ENCODE measurements around the gene CSMD2. TPM values are rescaled to one million over a fixed set of nuclear protein-coding genes. Genes with fewer than 3 reads are reported as not detected.

Gene CSMD2
- total RNA-seq, 4 donors from 2014 or later: 0.16 to 1.00 (median 0.27) TPM; not detected in 1

DNA sequence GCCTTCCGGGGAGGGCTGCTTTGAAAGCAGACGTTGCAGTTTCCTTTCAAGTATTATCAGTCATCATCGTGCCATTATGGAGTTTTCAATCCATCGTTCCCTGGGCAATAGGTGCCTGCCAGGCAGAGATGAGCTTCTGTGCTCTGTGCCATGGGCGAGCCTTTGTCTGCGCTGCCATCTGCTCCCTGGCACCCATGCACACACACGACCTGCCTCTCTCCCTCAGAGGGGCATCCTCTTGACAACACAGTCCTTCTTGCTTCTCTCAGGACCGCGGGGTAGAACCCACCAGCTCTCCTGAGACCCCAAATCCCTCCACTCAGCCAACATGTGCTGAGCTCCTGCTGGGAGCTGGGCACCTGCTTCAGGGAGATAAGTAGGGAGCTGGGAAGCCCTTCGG lies 151.9 kb downstream of the CSMD2 start:
- TF ChIP-seq EP300 (IDR thresholded peaks at IDR 0.05; ENCODE audit: low read depth): no peak
- TF ChIP-seq, protein P1, sequence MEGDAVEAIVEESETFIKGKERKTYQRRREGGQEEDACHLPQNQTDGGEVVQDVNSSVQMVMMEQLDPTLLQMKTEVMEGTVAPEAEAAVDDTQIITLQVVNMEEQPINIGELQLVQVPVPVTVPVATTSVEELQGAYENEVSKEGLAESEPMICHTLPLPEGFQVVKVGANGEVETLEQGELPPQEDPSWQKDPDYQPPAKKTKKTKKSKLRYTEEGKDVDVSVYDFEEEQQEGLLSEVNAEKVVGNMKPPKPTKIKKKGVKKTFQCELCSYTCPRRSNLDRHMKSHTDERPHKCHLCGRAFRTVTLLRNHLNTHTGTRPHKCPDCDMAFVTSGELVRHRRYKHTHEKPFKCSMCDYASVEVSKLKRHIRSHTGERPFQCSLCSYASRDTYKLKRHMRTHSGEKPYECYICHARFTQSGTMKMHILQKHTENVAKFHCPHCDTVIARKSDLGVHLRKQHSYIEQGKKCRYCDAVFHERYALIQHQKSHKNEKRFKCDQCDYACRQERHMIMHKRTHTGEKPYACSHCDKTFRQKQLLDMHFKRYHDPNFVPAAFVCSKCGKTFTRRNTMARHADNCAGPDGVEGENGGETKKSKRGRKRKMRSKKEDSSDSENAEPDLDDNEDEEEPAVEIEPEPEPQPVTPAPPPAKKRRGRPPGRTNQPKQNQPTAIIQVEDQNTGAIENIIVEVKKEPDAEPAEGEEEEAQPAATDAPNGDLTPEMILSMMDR (IDR thresholded peaks at IDR 0.05): no peak
- TF ChIP-seq POLR2A (IDR thresholded peaks at IDR 0.05): no peak
- TF ChIP-seq POLR2AphosphoS5 (IDR thresholded peaks at IDR 0.05): no peak
- H3K9me3 ChIP-seq: no peaks in the 10 kb centered on the region
- WGBS, 2 donors (ENCODE audit: low coverage in 1 of 2): 69 to 71% methylated on average over 4 to 10 of the region's 10 CpGs
- no peak overlapping the region for H3K27ac ChIP-seq
- H3K36me3 ChIP-seq: no peaks in the 10 kb centered on the region
- H3K4me1 ChIP-seq: no peaks in the 10 kb centered on the region
- H3K27me3 ChIP-seq: no peaks in the 10 kb centered on the region
- intact Hi-C loops (cut with DNase I; ENCODE audit: low total_unique reads): no loop called here
- in situ Hi-C loops (cut with MboI; ENCODE audit: low pct_ligation_motif_present in 1 of 4, low pct_unique_long_range_greater_than_20kb in 1 of 4, low sequenced_read_pairs in 3 of 4): no loop called here
- DNase-seq: no peak
- H3K4me3 ChIP-seq: no peak overlapping the region

DNA sequence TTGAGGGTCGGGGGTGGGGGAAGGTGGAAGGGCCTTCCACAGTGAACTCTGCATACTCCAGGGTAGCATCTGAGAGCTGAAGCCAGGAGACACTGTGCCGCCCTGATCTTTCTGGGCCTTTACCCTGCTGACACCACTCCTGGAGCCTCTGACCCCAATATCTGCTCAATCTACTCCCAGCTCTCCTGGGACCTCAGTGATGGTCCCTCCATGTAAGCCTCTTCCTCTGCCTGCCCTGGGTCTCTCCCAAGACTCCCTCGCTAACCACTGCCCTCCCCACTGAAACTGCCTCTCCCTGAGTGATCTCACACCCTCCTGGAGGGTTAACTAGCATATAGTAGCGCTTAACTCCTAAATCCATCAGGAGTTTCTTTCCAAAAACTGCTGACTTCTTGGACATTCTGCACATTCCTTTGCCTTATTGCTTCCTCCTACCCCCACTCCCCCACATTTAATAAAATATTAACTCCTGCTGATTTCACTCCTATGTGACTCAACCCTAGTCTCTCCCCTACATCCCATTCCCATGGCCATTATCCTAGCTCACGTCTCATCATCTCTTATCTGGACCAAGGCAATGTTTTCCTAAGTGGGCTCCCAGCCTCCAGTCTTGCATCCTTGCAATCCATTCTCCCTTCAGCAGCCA lies 155.6 kb downstream of the CSMD2 start:
- intact Hi-C loops (cut with DNase I; ENCODE audit: low total_unique reads): no loop called here
- 75 to 76% methylated on average over 4 to 5 of the region's 5 CpGs for WGBS, 2 donors (ENCODE audit: low coverage in 1 of 2)
- Histone ChIP-seq H3K27ac (no peak overlapping the region), H3K36me3 (no peaks in the 10 kb centered on the region), H3K4me1 (no peaks in the 10 kb centered on the region), H3K27me3 (no peaks in the 10 kb centered on the region), H3K4me3 (no peak overlapping the region), H3K9me3 (no peaks in the 10 kb centered on the region)
- in situ Hi-C loops (cut with MboI; ENCODE audit: low pct_ligation_motif_present in 1 of 4, low pct_unique_long_range_greater_than_20kb in 1 of 4, low sequenced_read_pairs in 3 of 4): no loop called here
- no peak for TF ChIP-seq POLR2A (IDR thresholded peaks at IDR 0.05)
- TF ChIP-seq POLR2AphosphoS5 (IDR thresholded peaks at IDR 0.05): no peak
- TF ChIP-seq, protein P1 (IDR thresholded peaks at IDR 0.05): no peak
- no peak for DNase-seq

DNA sequence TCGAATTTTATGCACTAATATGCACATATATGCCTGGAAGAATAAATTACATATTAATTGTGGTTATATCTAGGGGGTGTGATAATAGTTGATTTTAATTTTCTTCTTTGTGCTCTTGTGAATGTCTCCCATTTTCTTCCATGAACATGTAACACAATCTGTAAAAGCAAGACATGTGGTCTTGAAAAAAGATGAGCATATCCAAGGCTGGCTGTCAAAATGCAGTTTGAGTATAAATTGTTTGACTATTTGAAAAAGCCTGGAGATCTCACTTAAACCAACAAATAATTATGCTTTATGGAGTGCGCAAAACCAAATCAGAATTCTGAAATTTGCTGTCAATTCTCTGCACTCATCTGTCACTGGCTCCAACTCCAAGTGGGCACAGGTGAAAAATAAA lies 157.3 kb downstream of the CSMD2 start:
- Histone ChIP-seq H3K4me1 (no peaks in the 10 kb centered on the region), H3K27ac (no peak overlapping the region), H3K4me3 (no peak overlapping the region), H3K36me3 (no peaks in the 10 kb centered on the region), H3K9me3 (no peaks in the 10 kb centered on the region), H3K27me3 (no peaks in the 10 kb centered on the region)
- 63 to 64% methylated on average over 2 of the region's 2 CpGs for WGBS, 2 donors (ENCODE audit: low coverage in 1 of 2)
- in situ Hi-C loops (cut with MboI; ENCODE audit: low pct_ligation_motif_present in 1 of 4, low pct_unique_long_range_greater_than_20kb in 1 of 4, low sequenced_read_pairs in 3 of 4): no loop called here
- TF ChIP-seq POLR2AphosphoS5 (IDR thresholded peaks at IDR 0.05) (no peak), EP300 (IDR thresholded peaks at IDR 0.05; ENCODE audit: low read depth) (no peak), POLR2A (IDR thresholded peaks at IDR 0.05) (no peak)
- TF ChIP-seq, protein P1 (IDR thresholded peaks at IDR 0.05): no peak
- intact Hi-C loops (cut with DNase I; ENCODE audit: low total_unique reads): no loop called here
- no peak for DNase-seq

DNA sequence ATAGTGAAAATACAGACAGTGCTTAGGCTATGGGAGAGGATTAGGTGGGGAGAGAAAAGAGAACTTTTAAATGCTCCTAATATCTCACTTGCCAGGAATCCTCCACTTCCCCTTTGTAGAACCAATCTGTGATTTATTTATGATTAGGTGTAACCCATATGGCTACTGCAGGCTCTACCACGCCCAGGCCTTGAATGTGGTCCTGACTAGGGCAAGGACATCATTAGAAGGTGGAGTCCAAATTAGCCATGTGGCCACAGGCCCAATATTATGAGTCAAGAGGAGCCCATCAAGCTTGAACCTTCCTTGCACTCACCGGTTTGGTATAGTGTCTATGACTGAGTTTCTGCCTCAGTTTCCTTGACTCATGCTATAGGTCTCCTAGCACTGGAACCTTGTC lies 159.7 kb downstream of the CSMD2 start:
- TF ChIP-seq, protein P1 (IDR thresholded peaks at IDR 0.05): no peak
- TF ChIP-seq EP300 (IDR thresholded peaks at IDR 0.05; ENCODE audit: low read depth) (no peak), POLR2AphosphoS5 (IDR thresholded peaks at IDR 0.05) (no peak), POLR2A (IDR thresholded peaks at IDR 0.05) (no peak)
- in situ Hi-C loops (cut with MboI; ENCODE audit: low pct_ligation_motif_present in 1 of 4, low pct_unique_long_range_greater_than_20kb in 1 of 4, low sequenced_read_pairs in 3 of 4) (no loop called here), intact Hi-C loops (cut with DNase I; ENCODE audit: low total_unique reads) (no loop called here)
- H3K27ac ChIP-seq: no peak overlapping the region
- H3K4me1 ChIP-seq: no peaks in the 10 kb centered on the region
- H3K27me3 ChIP-seq: no peaks in the 10 kb centered on the region
- H3K36me3 ChIP-seq: no peaks in the 10 kb centered on the region
- DNase-seq: no peak
- WGBS, 2 donors (ENCODE audit: low coverage in 1 of 2): 86 to 100% methylated on average over 1 to 2 of the region's 2 CpGs
- no peaks in the 10 kb centered on the region for H3K9me3 ChIP-seq
- H3K4me3 ChIP-seq: no peak overlapping the region

All from transverse colon (tissue), 4 donors.